Measurements from ENCODE around the gene CSNK1E.

GRCh38 chr22:38271101-38271500, 46.1 kb downstream of the CSNK1E start:
- TF ChIP-seq CTCF (IDR thresholded peaks at IDR 0.05) (no peak), ZFX (IDR thresholded peaks at IDR 0.05; ENCODE audit: borderline replicate concordance) (no peak)
